ENCODE data around the gene PTPRM. TPM values are rescaled to one million over a fixed set of nuclear protein-coding genes. Genes with fewer than 3 reads are reported as not detected.

The PTPRM gene
- total and polyA plus RNA-seq, 9 donors: 45.6 to 82.0 (median 56.9) TPM

DNA sequence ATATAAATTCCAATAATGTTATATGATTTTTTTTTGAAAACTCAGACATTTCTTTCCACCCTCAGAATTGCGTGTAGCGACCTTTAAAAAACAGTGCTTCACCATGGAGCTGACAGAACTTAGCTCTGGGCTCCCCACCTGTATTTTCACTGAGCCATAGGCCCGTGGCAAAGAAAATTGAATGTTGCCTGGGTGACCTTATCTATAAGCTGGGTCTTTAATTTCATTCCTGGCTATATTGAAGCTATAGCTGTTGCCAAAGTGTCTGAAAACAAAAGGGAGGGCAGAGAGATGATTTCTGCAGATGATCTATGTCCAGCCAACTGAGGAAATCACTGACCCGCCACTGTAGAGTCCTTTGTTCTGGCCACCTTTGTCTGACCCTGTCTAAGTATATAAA is 411.7 kb downstream of the PTPRM start:
- H3K4me3 ChIP-seq: no peak overlapping the region
- H3K27me3 ChIP-seq: no peaks in the 10 kb centered on the region
- no peak for DNase-seq
- H3K9me3 ChIP-seq: no peaks in the 10 kb centered on the region
- 81 to 88% (median 86%) methylated on average over 4 of the region's 4 CpGs for WGBS, 3 donors
- TF ChIP-seq EP300 (IDR thresholded peaks at IDR 0.05): no peak
- no peak for TF ChIP-seq POLR2A (IDR thresholded peaks at IDR 0.05)
- TF ChIP-seq, protein P1, sequence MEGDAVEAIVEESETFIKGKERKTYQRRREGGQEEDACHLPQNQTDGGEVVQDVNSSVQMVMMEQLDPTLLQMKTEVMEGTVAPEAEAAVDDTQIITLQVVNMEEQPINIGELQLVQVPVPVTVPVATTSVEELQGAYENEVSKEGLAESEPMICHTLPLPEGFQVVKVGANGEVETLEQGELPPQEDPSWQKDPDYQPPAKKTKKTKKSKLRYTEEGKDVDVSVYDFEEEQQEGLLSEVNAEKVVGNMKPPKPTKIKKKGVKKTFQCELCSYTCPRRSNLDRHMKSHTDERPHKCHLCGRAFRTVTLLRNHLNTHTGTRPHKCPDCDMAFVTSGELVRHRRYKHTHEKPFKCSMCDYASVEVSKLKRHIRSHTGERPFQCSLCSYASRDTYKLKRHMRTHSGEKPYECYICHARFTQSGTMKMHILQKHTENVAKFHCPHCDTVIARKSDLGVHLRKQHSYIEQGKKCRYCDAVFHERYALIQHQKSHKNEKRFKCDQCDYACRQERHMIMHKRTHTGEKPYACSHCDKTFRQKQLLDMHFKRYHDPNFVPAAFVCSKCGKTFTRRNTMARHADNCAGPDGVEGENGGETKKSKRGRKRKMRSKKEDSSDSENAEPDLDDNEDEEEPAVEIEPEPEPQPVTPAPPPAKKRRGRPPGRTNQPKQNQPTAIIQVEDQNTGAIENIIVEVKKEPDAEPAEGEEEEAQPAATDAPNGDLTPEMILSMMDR (IDR thresholded peaks at IDR 0.05): no peak
- H3K4me1 ChIP-seq (ENCODE audit: insufficient read depth): no peaks in the 10 kb centered on the region
- intact Hi-C loops (cut with DNase I): no loop called here
- H3K27ac ChIP-seq: no peak overlapping the region
- no peaks in the 10 kb centered on the region for H3K36me3 ChIP-seq

DNA sequence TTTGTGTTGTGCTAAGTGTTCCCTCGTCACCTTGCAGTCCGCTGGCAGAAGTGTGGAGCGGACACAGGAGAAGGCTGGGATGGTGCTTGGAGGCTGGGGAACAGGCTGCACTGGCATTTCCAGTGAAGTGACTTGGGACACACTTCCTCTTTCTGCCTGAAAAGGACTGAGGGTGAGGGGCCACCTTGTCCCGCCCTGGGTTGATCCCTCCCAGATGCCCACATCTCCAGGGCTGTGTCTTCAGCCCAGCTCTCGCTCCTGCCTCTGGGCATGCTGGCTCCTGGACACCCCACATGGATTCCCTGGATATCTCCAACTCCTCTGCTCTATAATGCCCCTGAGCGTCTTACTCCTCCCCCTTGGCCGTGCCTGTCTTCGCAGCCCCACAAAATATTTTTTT is 412.6 kb downstream of the PTPRM start:
- no peak overlapping the region for H3K4me3 ChIP-seq
- no peak overlapping the region for H3K27ac ChIP-seq
- TF ChIP-seq, protein P1 (IDR thresholded peaks at IDR 0.05): no peak
- TF ChIP-seq POLR2A (IDR thresholded peaks at IDR 0.05) (no peak), EP300 (IDR thresholded peaks at IDR 0.05) (no peak)
- intact Hi-C loops (cut with DNase I): no loop called here
- WGBS, 3 donors: 95 to 97% (median 96%) methylated on average over 8 of the region's 8 CpGs
- no peaks in the 10 kb centered on the region for H3K9me3 ChIP-seq
- H3K27me3 ChIP-seq: no peaks in the 10 kb centered on the region
- no peaks in the 10 kb centered on the region for H3K4me1 ChIP-seq (ENCODE audit: insufficient read depth)
- no peaks in the 10 kb centered on the region for H3K36me3 ChIP-seq
- DNase-seq: no peak

DNA sequence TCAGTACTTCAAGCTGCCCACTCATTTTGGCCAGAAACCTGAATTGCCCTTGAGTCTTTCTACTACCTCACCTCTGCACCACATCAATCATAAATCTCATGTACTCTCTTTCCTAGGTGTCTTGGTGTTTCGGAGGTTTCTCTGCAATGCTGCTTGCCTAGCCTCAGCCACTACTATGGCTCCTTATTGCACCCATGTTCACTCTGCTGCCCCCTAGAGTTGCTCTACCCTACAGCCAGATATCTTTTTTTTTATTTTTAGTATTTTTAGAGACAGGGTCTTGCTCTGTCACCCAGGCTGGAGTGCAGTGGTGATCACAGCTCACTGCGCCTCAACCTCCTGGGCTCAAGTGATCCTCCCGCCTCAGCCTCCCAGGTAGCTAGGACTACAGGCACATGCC is 413.0 kb downstream of the PTPRM start:
- no peaks in the 10 kb centered on the region for H3K9me3 ChIP-seq
- H3K4me1 ChIP-seq (ENCODE audit: insufficient read depth): no peaks in the 10 kb centered on the region
- no peaks in the 10 kb centered on the region for H3K36me3 ChIP-seq
- no peak for DNase-seq
- intact Hi-C loops (cut with DNase I): no loop called here
- H3K4me3 ChIP-seq: no peak overlapping the region
- TF ChIP-seq, protein P1 (IDR thresholded peaks at IDR 0.05): no peak
- TF ChIP-seq EP300 (IDR thresholded peaks at IDR 0.05) (no peak), POLR2A (IDR thresholded peaks at IDR 0.05) (no peak)
- WGBS, 3 donors: 95 to 98% (median 96%) methylated on average over 3 of the region's 3 CpGs
- no peaks in the 10 kb centered on the region for H3K27me3 ChIP-seq
- H3K27ac ChIP-seq: no peak overlapping the region

- intact Hi-C loops (cut with DNase I): no loop called here
- no peaks in the 10 kb centered on the region for H3K36me3 ChIP-seq
- H3K4me1 ChIP-seq (ENCODE audit: insufficient read depth): no peaks in the 10 kb centered on the region
Measured at GRCh38 chr18:7980656-7981055, 413.5 kb downstream of the PTPRM start.

More at GRCh38 chr18:7980656-7981055, 413.5 kb downstream of the PTPRM start:
- no peaks in the 10 kb centered on the region for H3K9me3 ChIP-seq
- no peak for DNase-seq
- WGBS, 3 donors: 91 to 93% (median 91%) methylated on average over 4 of the region's 4 CpGs
- H3K4me3 ChIP-seq: no peak overlapping the region
- no peak overlapping the region for H3K27ac ChIP-seq
- H3K27me3 ChIP-seq: no peaks in the 10 kb centered on the region
- TF ChIP-seq, protein P1 (IDR thresholded peaks at IDR 0.05): no peak
- TF ChIP-seq EP300 (IDR thresholded peaks at IDR 0.05) (no peak), POLR2A (IDR thresholded peaks at IDR 0.05) (no peak)

All from ovary (tissue), 9 donors.